Ramos (cell line): ENCODE data around the gene ZCCHC12.
"Not testable (repeated sequence)": the region's sequence is repeated elsewhere in the genome, so short reads cannot be mapped to it uniquely, and the experiment has no call there.

Source experiments
- in situ Hi-C: fragments of 300-500 bp; cut with MboI; formaldehyde crosslinking; loops from one replicate; pipeline ENCODE4 v1.14.3; 2022; ENCODE audit warnings: low sequenced_read_pairs; ENCODE audit not compliant: unreplicated experiment

ZCCHC12 gene

DNA sequence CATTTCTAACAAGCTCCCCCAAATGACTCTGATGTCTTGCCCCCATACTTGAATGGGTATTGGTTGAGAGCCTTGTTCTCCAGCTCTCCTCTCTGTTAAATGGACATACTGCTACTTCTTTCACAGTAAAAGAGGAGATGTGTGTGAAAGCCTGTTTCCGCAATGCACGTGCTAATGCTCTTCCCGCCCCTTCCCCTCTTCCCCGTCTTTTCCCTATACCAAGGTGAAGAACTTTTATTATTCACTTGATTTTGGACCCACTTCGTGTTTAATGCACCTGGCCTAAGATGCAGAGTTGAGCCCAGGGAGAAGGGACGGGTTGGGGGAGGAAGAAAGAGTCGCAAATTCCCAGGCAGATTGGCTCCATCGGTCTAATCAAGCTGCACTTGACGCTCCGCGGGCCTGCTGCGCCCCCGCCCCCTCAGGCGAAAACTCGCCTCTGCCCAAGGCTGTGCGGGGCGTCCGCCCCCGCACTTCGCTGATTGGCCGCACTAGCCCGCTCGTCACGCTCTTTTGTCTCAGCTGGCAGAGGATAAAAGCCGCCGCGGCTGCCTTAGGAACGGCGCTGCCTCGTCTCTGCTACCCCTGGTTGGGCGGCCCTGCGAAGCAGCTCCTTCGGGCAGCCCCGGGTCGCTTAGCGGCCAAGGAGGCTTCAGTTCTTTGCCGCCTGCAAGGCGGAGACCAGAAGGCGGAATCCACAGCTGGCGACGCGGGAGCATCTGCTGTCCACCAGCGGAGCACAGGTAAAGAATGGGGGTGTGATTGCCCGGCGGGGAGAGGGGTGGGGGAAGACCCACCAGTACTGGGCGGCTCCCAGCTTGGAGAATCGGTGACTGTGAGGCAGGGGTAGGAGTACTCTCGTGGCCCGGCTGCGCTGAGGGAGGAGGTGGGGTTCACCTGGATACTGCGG is at the start of gene ZCCHC12:
ZCCHC12 (plus strand) TSS at position 562 of the 910 bp plus-strand sequence. CDS start 1,421 bp downstream, outside the sequence.
- in situ Hi-C loops: no loop called here

DNA sequence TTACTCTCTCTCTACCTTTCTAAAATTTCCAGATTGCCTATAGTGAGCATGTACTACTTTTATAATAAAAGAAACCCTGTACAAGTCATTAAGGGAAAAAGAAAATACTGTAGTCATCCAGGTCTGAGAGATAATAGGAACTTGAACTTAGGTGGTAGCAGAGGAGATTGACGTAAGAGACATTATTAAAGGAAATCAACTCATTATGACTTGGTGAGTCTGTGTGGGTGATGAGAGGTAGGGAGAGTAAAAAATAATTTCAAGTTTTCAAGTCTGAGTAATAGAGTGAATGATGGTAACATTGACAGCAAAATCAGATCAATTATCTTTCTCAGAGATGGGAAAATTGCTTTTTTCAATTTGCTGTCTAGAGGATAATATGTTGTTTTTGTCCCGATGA is 44.0 kb upstream of the ZCCHC12 start:
- in situ Hi-C loops: no loop called here

DNA sequence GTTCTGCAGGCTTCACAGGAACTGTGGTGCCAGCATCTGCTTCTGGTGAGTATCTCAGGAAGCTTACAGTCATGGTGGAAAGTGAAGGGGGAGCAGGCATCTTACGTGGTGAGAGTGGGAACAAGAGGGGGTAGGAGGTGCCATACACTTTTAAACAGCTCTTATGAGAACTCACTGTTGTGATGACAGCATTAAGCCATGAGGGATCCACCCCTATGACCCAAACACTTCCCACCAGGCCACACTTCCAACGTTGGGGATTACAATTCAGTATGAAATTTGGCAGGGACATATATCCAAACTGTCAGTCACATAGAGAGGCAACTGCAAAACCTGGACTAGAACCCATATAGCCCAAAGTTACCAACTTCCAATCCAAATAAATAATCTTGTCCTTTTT is 43.1 kb upstream of the ZCCHC12 start:
- in situ Hi-C loops: no loop called here

DNA sequence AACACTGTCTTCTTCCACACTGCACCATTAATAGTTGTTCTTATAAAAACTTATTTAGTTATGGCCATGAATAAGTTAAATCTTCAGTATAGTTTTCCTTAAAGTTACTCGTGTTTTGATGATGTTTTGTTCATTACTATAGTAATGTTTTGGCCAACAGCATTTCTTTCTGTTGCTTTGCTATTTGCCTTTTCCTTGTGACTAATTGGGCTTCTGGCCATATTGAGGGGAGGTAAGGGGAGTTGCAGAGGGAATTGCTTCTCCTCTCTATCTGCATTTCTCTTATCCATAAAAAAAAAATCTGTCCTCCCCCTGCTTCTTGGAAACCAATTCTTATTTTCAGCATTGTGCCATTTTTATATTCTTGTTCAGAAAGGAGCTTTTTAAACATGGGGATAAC is 42.7 kb upstream of the ZCCHC12 start:
- in situ Hi-C loops: no loop called here

DNA sequence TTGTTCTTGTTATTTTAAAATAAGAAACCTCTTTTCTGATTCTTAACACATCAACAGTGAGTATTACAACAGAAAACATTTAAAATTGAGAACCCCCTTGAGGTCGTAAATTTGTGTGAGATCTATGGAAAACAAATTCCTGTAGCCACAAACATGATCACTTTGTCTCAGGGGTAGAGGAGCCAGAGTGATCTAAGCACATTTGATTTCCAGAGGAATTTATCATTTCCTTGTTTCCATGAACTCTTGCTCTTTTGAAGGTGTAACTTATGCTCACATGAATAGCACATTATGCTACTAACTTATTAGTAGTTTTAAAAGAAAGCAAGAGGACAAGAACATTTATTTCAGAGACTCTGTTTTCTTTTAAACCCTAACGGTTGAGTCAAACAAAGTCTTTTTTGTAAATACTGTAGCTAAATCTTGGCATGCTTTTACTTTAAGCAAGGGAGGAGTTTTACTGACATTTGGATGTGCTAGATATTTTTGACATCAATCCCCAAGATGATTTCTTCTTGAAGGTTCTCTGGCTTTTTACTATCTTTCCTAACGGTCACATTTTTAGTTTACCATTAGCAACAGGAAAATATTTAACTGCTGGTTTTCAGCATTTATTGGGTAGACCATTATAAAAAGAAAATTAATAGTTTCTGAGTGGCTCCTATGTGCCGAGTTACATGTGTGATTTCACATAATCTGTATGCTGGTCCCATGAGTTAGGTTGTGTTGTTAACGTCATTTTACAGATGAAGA is 27.9 kb upstream of the ZCCHC12 start:
- in situ Hi-C loops: no loop called here

DNA sequence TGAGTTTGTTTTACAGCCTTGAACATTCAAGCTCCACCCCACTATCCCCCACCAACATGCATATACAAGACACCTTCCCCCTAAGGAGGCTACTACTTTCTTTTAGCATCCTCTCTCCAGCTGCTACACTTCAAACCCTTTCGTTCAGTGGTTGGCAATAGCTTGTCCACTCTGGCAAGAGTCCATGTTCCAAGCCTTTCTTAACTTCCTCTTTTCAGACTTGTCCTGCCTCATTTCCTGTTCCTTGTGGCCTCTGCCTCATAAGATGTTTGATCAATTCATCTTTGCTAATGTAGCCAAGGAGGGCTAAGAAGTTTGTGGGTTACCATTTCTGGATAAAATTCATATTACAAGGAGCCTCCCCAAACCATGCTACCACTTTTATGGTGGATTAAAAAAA is 20.8 kb upstream of the ZCCHC12 start:
- in situ Hi-C loops: no loop called here

DNA sequence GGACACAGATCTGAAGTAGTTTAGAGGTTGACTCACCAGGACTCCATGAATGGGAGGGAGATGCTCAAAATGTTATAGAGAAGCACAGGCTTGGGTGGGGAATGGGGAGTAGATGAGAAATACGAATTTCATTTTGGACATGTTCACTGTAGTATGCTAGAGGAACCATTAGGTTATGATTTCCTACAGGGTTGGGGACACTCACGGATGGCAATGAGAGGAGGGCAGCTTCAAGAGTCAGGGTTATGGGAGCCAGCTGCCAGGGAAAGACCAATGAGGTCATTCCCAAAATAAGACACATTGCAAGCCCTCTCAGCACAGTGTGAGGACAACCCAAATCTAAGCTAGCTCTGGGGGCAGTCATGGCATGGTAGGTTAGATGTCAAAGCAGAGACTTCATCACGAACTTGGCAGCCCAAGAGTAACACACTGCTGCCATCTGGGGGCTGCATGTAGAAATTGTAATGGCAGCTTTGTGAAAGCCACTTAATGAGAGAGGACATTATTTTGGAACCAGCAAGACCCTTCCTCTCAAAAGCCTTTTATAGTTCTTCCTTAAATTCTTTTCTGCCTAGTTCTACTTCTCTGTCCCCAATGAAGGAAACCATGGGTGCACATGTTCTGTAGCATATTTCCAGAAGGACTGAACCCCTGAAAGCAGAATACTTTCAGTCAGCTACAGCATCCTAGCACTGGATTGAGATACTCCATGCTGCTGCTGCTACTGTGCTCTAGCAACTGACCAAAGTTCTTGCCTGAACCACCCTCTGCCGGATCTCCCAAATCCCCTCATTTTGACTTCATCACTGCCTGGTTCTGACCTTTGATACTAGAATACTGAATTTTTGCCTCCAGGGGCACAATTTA is 16.2 kb upstream of the ZCCHC12 start:
- in situ Hi-C loops: no loop called here

DNA sequence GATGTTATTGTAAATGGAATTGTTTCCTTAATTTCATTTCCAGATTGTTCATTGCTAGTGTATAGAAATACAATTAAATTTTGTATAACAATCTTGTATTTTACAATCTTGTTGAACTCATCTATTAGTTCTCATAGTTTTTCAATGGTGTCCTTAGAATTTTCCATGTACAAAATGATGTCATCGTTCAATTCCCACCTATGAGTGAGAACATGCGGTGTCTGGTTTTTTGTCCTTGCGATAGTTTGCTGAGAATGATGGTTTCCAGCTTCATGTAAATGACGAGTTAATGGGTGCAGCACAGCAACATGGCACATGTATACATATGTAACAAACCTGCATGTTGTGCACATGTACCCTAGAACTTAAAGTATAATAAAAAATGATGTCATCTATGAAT is 6.4 kb upstream of the ZCCHC12 start:
- in situ Hi-C loops: not testable (repeated sequence)

DNA sequence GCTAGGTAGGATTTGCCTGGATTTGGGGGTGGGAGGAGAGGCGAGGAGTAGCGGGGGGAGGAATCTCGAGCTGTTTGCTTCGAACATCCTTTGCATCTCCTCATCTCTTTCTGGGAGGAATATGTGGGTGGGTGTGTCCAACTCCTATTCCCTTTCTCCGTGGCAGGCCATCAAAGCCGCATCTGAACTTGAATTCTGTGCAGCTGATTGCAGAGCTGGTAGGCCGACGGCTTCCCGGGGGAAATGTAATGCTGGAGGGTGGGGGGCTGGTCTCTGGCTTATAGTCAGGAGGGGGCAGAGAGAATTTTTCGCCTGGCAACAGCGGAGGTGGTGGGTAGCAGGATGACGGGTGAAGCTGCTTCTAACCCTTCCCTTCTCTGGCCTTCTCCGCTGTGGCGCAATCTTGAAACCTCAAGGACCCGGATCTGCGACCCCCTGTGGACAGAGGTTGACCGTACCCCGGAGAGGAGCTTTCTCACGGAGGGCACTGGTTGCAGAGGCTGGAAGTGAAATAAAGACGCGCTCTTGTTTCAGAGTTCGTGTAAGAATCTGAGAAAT is 628 bp downstream of the ZCCHC12 start:
- in situ Hi-C loops: no loop called here

DNA sequence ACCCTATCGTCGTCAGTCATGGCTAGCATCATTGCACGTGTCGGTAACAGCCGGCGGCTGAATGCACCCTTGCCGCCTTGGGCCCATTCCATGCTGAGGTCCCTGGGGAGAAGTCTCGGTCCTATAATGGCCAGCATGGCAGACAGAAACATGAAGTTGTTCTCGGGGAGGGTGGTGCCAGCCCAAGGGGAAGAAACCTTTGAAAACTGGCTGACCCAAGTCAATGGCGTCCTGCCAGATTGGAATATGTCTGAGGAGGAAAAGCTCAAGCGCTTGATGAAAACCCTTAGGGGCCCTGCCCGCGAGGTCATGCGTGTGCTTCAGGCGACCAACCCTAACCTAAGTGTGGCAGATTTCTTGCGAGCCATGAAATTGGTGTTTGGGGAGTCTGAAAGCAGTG is 1.6 kb downstream of the ZCCHC12 start:
- in situ Hi-C loops: no loop called here

DNA sequence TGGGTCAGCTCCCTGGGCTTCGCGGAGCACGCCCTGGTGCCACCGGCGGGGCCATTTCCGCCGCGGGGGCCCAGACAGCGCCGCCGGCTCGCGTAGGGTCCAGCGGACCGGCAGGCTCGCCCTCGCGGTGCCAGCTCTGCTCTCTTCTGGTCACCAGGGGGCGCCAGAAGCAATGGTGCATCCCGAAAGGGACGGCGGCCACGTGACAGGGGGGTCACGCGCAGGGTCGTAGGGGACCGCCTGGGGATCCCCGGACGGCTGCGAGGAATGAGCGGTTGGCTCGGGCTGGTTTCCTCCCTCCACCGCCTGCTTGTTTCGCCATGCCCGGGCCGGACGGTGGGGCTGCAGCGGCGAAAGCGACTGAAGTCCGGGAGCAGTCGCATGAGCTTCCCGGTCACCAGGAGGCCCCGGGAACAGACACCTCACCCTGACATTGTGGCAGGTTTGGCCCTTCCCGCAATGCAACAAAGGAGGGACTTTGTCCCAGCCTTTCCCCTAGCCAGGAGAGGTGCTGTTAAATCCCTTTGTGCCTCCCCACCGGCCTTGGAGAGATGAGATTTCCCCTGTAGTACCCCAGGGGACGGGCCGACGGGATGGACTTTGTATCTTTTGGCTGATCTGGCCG is 15.8 kb downstream of the ZCCHC12 start:
- in situ Hi-C loops: no loop called here

DNA sequence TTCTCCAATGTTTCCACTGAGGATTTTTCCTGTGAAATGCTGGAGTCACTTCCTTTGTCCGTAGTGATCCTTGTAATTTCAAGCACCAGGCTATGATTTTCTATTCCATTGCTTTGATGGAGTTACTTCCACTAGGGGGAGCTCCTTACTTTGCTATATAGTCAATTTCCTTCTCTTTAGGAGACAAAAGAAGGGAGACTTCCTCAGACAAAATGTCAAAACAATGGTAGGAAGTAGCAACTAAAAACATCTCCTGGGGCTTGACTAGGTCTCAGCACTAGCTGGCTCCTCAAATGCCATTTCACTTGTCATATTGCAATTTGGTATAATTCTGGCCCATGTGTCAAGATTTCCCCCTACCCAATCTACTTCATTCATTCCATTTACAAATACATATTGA is 24.1 kb downstream of the ZCCHC12 start:
- in situ Hi-C loops: no loop called here

DNA sequence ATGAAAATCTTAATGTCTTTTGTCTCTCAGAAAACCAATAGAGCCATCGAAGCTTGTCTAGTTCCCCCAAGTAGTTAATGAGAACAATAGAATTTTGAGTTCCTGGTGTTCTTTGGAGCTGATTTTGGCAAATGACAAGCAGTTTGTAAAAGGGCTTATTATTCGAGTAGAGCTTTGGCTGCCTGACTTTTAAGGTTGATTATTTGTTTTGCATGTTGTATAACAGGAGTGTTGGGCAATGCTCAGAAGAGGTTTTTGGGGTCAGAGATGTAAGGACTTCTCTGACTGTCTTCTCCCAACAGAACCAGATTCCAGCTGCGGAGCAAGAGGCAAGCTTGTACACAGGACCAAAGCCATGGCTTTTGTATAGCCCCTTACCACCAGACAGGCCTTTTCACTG is 30.0 kb downstream of the ZCCHC12 start:
- in situ Hi-C loops: no loop called here

DNA sequence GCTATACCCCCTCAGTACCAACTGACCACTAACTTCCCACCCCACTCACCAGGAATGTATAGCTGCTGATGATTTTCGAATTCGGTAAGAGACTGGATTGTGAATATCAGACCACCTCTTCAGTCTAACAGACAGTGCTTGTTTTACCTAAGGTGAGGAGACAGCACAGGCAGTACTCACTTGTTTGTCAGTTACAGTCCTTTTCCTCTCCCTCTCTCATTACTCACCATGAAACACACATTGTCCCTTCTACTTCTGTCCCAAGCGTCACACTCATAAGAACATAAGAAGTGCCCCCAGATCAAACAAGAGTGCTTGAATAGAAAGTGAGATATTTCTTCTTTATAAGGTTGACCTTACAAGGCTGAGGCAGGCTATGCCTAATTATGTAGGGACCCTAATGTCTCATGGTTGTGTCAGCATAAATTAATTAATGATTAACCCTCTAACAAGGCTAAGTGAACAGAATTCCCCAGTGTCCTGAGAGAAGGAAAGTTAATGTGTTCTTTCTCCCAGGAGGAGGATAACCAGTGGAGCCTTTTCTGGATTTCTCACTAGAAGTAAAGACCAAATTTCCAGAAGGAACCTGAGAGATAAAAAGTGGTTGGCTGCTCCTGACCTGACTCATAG is 32.2 kb downstream of the ZCCHC12 start:
- in situ Hi-C loops: no loop called here

DNA sequence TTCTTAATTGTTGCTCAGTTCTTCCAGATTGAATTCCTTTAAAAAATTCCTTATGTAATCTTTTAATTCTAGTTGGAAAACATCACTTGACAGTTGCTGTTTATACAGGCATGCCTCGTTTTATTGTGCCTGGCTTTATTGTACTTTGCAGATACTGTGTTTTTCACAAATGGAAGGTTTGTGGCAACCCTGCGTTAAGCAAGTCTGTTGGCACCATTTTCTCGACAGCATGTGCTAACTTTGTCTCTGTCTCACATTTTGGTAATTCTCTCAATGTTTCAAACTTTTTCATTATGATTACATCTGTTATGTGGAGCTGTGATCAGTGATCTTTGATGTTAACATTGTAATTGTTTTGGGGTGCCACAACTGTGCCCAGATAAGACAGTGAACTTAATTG is 33.4 kb downstream of the ZCCHC12 start:
- in situ Hi-C loops: no loop called here

DNA sequence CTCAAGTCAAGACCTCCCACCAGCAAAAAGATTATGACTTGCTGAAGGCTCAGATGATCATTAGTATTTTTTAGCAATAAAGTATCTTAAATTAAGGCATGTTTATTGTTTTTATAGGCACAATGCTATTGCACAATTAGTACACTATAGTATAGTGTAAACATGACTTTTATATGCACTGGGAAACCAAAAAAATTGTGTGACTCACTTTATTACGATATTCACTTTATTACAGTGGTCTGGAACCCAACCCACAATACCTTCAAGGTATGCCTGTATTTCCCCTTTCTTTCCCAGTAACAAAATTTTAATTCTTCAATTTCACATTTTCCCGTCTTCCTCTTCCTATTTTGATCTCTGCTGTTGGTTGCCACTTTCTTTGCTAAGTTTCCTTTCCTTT is 37.7 kb downstream of the ZCCHC12 start:
- in situ Hi-C loops: no loop called here

DNA sequence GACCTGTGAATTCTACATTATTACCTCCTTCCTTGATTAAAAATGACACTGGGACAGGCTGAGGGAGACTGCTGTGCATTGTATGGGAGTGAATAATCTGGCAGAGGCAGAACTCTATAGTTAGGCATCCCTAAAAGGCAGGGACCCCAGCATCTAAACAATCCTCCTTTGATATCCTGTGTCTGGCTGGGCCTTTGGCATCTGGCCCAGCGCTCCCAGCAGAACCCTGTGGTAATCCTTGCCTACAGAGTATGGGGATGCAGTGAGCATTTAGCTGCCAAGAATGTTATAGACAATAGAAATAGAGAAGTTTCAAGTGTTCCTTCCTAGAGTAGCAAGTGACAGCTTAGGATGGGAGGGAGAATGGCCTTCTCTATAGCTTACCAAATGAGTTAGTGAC is 38.5 kb downstream of the ZCCHC12 start:
- in situ Hi-C loops: no loop called here

DNA sequence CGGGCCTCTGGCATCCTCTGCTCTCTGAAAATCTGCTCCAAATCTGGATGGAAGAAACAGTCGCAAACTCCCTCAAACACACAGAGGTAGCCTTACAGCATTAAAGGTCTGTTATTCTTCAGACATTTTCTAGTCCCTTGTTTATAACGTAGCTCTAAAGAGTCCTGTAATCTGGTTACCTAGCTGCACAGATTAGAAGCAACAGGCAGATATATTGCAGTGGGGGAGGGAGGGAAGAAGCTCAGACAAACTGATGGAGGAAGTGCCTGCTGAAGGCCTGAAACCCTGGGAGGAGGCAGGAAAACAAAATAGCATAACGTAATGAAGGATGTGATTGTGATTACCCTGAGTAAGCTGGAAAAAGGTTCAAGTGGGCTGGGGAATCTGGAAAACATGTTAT is 39.4 kb downstream of the ZCCHC12 start:
- in situ Hi-C loops: no loop called here

DNA sequence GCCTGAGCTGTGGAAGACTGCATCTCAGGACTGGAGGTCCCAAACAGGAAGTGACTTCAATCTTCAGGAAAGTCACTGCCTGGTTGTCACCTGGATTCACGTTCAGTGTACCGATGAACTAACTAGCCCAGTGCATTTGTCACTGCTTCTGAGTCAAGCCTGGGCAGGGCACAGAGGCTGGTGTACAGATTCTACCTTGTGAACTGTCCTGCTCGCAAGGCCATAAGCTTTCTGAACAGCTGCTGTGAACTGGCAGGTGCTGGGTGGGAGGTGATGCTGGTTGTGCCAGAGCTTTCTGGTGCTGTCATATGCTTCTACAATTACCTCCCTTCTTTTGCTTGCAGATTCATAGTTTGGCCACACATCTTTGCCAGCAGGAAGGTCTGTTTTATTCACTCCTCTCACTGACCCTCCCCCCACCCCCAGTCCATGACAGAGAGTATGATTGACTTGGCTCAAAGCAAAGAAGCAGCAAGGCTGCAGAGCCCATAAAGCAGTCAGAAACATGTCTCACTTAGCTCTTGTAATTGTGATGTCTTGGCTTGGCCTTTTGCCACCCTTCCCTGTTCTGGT is 40.5 kb downstream of the ZCCHC12 start:
- in situ Hi-C loops: no loop called here
